Activated CD4-positive, alpha-beta T cell treated with anti-CD3 and anti-CD28 coated beads, Interleukin-2, amount 50 U/mL, for 1 hour (primary cell): ENCODE measurements around the gene SCUBE1.
"Not testable (repeated sequence)": the region's sequence is repeated elsewhere in the genome, so short reads cannot be mapped to it uniquely, and the experiment has no call there.

Source experiments
- DNase-seq: peaks from one replicate; pipeline ENCODE4 v3.0.0-alpha.2; 2020

SCUBE1 gene

DNA sequence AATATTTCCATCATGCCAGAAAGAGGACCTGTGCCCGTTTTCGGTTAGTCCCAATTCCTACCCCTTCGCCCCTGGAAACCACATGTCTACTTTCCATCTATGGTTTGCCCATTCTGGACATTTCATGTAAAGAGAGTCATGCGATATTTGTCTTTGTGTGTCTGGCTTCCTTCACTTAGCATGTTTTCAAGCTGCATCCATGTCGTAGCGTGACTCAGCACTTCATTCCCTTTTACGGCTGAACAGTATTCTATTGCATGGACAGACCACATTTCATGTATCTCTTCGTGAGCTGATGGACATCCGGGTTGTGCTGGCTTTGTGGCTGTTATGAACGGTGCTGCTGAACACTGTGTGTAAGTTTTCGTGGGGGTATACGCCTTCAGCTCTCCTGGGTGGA lies 43.4 kb downstream of the SCUBE1 start:
- no peak for DNase-seq

DNA sequence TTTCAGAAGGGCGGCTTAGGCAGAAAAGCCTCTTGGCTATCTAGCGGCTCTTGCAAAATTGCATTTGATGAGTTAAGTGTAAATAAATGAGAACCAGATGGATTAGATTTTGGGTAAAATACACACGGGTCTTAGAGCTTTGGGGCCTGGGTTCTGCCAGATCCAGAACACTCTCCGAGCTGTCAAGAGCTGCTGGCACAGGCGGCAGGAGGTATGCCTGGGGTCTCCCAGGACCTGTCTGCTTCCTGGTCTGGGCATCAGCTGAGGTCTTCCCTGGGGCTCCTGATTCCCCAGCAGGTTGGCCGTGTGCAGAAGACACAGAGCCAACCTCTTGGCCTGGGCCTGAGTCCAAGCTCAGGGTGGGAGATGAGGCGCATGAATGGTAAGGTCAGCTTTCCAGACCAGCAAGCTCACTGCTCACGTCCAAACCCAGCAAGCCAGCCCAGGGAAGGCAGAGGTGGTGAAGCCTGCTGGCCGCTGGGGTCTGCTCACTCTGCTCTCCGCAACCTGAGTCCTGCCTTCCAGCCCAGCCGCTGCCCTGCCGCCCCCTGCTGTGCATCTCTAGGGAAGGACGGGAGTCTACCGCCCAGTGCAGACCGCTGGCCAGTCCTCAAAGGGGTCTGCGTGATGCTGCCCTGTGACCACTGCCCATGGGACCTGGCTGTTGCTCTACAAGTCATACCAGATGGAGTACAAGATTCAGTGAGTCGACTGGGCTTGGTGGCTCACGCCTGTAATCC lies 44.9 kb downstream of the SCUBE1 start:
- DNase-seq: no peak

DNA sequence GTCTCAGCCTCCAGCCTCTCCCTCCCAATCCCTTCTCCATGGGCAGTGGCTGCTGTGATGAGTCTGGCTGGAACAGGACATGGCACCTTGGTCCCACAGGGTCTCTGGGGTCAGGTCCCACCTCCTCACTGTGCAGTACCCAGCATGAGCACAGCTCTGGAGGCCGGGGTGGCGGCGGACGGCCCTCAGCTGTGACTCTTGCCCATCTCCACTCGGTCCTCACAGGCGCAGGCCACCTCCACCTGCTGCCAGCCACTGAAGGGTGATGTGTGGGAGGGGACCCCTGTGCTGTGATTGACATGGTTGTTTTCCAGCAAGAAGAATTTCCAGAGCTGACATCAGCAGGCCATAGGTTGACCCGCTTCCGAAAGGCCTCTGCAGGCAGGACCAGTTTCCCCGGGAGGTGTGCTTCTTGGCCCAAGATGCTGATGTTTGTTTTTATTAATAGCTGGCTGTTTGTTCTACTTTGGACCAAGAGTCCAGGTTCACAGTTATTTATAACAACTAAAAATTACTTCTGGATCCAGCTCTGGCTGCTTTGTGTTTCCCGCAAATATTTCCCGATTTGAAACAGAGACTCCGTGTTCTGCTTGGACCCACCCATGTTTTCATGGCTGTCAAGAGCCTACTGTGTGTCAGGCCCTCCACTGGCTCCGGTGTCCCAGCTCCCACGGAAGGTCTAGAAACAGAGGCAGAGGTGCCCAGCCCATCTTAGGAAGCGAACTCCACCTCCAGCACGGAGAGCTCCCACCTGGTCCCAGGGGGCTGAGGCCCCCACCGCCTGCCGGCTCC lies 45.7 kb downstream of the SCUBE1 start:
- no peak for DNase-seq

DNA sequence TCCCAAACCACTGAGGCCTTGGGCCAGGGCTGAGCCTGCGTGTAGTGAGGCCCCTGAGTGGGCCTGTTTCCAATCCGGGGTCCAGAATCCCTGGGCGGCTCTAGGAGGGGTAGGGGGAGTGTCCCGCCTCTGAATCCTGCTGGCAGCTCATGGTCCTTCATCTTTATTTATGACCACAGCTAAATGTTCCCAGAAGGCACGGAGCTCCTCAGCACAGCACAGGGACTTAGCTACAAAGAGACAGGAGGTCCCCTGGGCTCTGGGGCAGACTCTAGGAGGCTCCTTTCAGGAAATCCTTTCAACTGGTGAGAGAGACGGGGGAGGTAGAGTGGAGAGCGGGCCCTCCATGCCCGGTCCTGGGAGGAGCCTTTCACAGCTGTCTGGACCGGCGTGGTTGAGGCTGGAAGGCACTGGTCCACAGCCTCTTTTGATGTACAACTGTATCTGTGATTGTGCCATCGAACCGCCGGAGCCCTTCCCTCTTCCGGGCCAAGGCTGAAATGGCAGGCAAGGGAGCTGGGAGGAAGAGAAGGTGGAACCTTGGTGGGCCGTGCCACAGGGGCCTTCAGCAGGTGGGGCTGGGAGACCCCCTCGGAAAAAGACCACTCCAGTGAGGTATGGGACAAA lies 46.8 kb downstream of the SCUBE1 start:
- DNase-seq: no peak

GRCh38 chr22:43295660-43296059 lies 47.5 kb downstream of the SCUBE1 start:
- DNase-seq: no peak

GRCh38 chr22:43295173-43295572 lies 48.0 kb downstream of the SCUBE1 start:
- no peak for DNase-seq

DNA sequence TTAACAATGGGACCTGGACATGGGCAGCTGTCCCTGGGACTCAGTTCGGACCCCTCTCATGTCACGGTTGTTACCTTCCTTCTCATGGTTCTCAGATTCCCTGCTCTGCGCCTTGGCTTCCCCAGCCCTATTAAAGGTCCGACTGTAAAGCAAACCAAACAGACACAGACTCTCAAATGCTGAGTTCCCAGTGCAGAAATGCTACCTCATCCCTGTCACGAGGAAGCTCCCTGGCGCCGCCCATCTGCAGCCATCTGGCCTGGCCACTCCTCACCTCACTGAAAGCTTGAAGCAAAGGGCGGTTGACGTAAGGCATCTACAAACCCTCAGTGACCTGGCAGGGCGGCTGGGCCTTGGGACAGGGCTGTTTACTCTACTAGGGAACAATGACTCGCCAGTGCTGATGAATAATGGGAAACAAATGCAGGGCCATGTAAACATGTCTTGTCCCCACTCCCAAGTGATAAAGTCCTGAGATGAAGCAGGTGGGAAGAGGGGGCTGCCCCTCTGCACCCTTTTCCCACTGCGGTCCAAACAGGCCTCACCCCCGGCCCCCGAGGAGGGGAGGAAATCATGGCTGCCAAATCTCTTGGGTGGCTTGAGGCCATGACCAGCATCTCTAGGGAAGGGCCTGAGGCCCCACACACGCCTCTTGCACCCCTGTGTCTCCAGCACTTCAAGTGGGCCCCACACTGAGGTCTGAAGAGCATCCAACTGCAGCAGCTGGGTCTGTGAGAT lies 49.3 kb downstream of the SCUBE1 start:
- DNase-seq: no peak

GRCh38 chr22:43293259-43293654 lies 49.9 kb downstream of the SCUBE1 start:
- DNase-seq: no peak

DNA sequence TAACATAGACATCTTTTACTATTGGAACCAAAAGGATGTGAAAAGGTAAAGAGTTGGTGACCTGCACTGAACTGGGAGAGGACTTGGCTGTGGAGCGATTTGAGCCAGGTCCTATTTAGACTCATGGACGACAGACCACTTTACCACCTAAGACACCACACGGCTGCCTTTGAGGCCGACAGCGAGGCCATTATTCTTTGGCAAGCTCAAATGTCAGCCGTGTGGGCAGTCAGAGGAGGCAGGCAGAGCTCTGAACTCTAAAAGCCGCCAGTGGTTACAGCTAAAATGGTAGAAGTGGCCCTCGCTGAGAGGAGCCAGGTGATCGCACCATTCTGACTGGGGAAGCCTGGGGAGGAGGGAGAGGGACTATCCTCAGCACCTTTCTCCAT lies 50.5 kb downstream of the SCUBE1 start:
- no peak for DNase-seq

GRCh38 chr22:43291381-43291780 lies 51.8 kb downstream of the SCUBE1 start:
- no peak for DNase-seq

DNA sequence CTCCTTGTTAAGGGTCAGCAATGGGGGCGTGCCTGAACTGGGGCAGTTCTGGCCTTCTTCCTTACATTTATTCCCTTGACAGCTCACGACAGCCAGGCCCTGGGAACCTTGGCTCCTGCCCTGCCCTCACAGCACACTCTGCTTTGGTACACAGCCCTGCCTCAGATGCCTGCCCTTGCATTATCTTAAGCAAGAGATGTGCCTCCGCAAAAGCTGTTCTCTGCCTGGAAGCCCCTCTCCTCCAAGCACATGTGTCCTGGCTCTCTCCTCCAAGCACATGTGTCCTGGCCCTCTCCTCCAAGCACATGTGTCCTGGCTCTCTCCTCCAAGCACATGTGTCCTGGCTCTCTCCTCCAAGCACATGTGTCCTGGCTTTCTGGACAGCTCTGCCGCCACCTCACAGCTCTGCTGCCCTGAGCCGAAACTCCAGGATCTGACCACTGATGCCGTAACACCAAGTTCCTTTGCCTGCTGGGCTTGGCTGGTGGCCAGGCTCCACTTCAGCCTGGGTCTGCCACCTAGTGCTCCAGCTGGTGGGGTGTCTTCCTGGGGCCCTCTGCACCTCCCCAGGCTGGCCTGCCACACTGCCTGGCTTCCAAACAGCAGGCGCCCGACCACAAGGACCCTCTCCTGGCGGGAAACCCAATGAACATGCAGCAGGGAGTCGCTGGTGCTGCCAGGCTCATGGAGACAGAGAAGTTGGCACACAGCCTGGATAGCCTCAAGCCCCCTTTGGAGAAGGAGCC lies 53.0 kb downstream of the SCUBE1 start:
- DNase-seq: no peak

DNA sequence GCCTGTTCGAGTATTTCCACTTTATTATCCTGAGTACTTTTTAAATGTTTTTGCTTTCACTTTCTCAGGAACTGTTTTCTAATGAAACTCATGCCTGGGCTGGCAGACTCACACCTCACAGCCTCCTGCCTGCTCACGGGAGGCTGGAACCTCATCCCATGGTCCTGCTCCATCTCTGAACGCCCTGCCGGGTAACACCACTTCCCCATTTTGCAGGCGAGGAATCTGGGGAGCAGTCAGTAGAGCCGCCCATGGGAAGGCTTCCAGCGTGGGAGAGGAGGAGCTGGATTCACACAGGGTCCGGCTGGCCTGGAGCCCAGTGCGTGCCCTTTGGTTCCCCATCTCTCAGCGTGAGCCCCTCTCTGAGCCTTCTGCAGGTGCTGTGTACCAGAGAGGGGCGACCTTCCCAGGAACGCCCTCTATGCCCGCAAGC lies 53.6 kb downstream of the SCUBE1 start:
- no peak for DNase-seq

GRCh38 chr22:43288807-43289420 lies 54.3 kb downstream of the SCUBE1 start:
- no peak for DNase-seq

- no peak for DNase-seq
These were observed 54.8 kb downstream of the SCUBE1 start for GRCh38 chr22:43288378-43288777.

GRCh38 chr22:43287441-43287840 lies 55.7 kb downstream of the SCUBE1 start:
- no peak for DNase-seq

DNA sequence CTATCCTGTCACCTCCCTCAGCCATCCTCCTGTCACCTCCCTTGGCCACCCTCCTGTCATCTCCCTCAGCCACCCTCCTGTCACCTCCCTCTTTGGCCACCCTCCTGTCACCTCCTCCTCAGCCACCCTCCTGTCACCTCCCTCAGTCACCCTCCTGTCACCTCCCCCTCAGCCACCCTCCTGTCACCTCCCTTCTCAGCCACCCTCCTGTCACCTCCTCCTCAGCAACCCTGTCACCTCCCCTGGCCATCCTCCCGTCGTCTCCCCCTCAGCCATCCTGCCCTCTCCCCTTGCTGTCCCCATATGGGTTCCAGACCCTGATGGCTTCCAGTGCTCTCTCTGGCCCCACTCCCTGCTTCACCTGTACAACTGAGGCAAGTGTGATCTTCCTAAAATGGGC lies 61.8 kb downstream of the SCUBE1 start:
- DNase-seq: no peak

- DNase-seq: not testable (repeated sequence)
These were observed 62.7 kb downstream of the SCUBE1 start for GRCh38 chr22:43280523-43280886.

- no peak for DNase-seq
These were observed 63.2 kb downstream of the SCUBE1 start for GRCh38 chr22:43279867-43280522.

DNA sequence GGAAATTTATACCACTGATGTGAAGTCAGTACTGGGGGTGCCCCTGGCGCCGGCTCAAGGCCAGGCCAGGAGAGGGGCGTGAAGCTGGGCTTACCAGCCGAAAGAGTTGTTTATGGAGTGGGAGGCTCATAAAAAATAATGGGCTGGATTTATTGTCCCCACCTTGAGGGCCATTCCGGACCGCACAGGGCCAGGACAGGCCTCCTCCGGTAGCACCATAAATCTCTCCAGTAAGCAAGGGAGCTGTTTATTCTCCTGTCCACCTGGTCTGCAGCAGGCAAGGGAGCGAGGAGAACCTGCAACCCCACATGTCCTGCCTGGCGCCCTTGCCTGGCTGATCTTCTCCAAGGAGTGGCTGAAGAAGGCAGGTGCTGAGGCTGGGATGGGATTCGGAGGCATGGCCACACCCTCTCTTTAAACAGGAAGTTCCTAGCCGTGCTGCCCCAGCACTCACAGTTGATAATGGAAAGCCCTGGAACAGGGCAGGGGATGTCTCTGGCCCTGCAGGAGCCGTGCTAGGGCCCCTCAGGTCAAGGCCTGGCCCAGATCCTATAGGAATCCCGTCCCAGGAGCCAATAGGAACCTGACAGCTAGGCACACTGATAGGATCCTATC lies 65.1 kb downstream of the SCUBE1 start:
- no peak for DNase-seq

DNA sequence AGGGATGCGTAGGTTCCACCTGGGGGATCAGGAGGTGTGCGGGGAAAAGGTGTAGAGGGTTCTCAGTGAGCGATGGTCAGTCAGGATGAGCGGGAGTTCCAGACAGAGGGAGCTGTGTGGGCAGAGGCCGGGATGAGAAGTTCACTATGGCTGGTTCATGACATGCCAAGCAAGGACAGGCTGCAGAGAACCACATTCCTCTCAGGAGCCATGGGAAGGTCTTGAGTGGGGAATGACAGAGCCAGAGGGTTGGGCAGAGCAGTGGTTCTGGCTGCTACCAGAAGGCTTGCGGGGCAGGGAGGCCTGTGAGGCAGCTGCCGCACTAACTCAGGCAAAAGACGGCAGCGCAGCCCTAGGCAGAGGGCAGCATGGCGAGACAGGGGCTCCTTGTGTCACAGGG lies 66.1 kb downstream of the SCUBE1 start:
- DNase-seq: no peak

DNA sequence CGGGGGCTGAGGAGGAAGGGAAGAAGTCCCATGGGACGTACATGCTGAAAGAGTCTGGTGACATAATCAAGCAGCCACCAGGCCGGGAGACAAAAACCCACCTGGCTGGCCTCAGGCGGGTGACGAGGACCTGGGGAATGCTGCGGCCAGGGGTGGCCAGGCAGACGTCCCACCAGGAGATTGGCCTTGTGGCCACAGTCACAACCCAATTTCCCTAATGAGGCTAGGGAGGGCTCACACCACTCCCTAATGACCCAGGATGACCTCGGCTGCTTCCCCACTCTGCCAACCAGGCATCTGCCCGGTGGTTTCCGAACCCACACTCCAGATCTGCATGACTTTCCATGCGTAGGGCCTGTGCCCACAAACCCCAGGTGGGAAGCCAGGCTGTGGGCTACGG lies 66.9 kb downstream of the SCUBE1 start:
- DNase-seq: no peak
